GM18520 (cell line): Measurements from ENCODE around the gene CAPZB.
"Not testable (repeated sequence)": the region's sequence is repeated elsewhere in the genome, so short reads cannot be mapped to it uniquely, and the experiment has no call there.

Experiments used
- ATAC-seq: cut with Tn5 transposase; IDR thresholded peaks from one replicate; pipeline ENCODE4 v1.9.1; 2021; ENCODE audit not compliant: unreplicated experiment

CAPZB gene

GRCh38 chr1:19313961-19314882, 171.1 kb downstream of the CAPZB start:
- no peak for ATAC-seq

- no peak for ATAC-seq
Observed at GRCh38 chr1:19313636-19313959, 171.7 kb downstream of the CAPZB start.

- ATAC-seq = no peak
Observed at GRCh38 chr1:19312782-19313635, 172.3 kb downstream of the CAPZB start.

GRCh38 chr1:19311931-19312781, 173.2 kb downstream of the CAPZB start, which contains the start of the genes AKR7A2 and SLC66A1:
AKR7A2 (minus strand) TSS chr1:19312144; CDS start chr1:19312124, 20 bp downstream.
SLC66A1 (plus strand) TSS chr1:19312326; CDS start chr1:19317678, 5,352 bp downstream.
- ATAC-seq = peak; percentile 82

- no peak for ATAC-seq
Observed at GRCh38 chr1:19311503-19311930, 173.8 kb downstream of the CAPZB start.

- no peak for ATAC-seq
Observed at GRCh38 chr1:19310720-19311502, 174.4 kb downstream of the CAPZB start.

GRCh38 chr1:19310061-19310460, 175.3 kb downstream of the CAPZB start:
- ATAC-seq = no peak

GRCh38 chr1:19309123-19309813, 176.1 kb downstream of the CAPZB start:
- ATAC-seq = no peak

GRCh38 chr1:19308509-19308907, 176.8 kb downstream of the CAPZB start:
- ATAC-seq = no peak

- ATAC-seq = no peak
Observed at GRCh38 chr1:19307794-19308508, 177.4 kb downstream of the CAPZB start.

- no peak for ATAC-seq
Observed at GRCh38 chr1:19306941-19307340, 178.4 kb downstream of the CAPZB start.

GRCh38 chr1:19305880-19306279, 179.5 kb downstream of the CAPZB start:
- ATAC-seq = no peak

GRCh38 chr1:19304081-19304480, 181.3 kb downstream of the CAPZB start:
- ATAC-seq = not testable (repeated sequence)

GRCh38 chr1:19300211-19300610, 185.1 kb downstream of the CAPZB start:
- no peak for ATAC-seq

GRCh38 chr1:19294638-19295037, 190.7 kb downstream of the CAPZB start:
- ATAC-seq = no peak

GRCh38 chr1:19289244-19289643, 196.1 kb downstream of the CAPZB start:
- no peak for ATAC-seq
